GM18519 (cell line): ENCODE data around the gene DNAJB13.
"Not testable (repeated sequence)": the region's sequence is repeated elsewhere in the genome, so short reads cannot be mapped to it uniquely, and the experiment has no call there.

Experiments used
- ATAC-seq: cut with Tn5 transposase; IDR thresholded peaks from one replicate; pipeline ENCODE4 v1.9.1; 2021; ENCODE audit warnings: mild to moderate bottlenecking, moderate library complexity; ENCODE audit not compliant: unreplicated experiment, low FRiP score

The DNAJB13 gene

GRCh38 chr11:73974604-73975478 lies 24.0 kb downstream of the DNAJB13 start:
- no peak for ATAC-seq

- no peak for ATAC-seq
Measured at GRCh38 chr11:73975479-73975757, 24.6 kb downstream of the DNAJB13 start.

GRCh38 chr11:73976451-73977151 lies 25.8 kb downstream of the DNAJB13 start:
- no peak for ATAC-seq

- ATAC-seq = no peak
Measured at GRCh38 chr11:73977856-73978519, 27.2 kb downstream of the DNAJB13 start.

GRCh38 chr11:73978576-73979086 lies 27.8 kb downstream of the DNAJB13 start:
- no peak for ATAC-seq

- peak; percentile 36 for ATAC-seq
Measured at GRCh38 chr11:73980001-73980961, 29.5 kb downstream of the DNAJB13 start.

- ATAC-seq = no peak
Measured at GRCh38 chr11:73981051-73981805, 30.4 kb downstream of the DNAJB13 start.

- peak; percentile 10 for ATAC-seq
Measured at GRCh38 chr11:73982595-73982989, 31.8 kb downstream of the DNAJB13 start, which contains the start of gene UCP2. TSS of gene UCP2 (minus strand) at chr11:73982843. CDS start at chr11:73978378, 4,465 bp downstream.

GRCh38 chr11:73982990-73983740 lies 32.3 kb downstream of the DNAJB13 start:
- ATAC-seq = peak; percentile 68

GRCh38 chr11:73983741-73984538 lies 33.1 kb downstream of the DNAJB13 start:
- ATAC-seq = no peak

GRCh38 chr11:73985661-73986060 lies 34.8 kb downstream of the DNAJB13 start:
- ATAC-seq = not testable (repeated sequence)

GRCh38 chr11:73988227-73988626 lies 37.4 kb downstream of the DNAJB13 start:
- ATAC-seq = no peak

- no peak for ATAC-seq
Measured at GRCh38 chr11:73989156-73989555, 38.3 kb downstream of the DNAJB13 start.

- ATAC-seq = no peak
Measured at GRCh38 chr11:73990730-73991129, 39.9 kb downstream of the DNAJB13 start.

- ATAC-seq = no peak
Measured at GRCh38 chr11:73991471-73992006, 40.7 kb downstream of the DNAJB13 start.

- no peak for ATAC-seq
Measured at GRCh38 chr11:73995247-73995646, 44.4 kb downstream of the DNAJB13 start.

GRCh38 chr11:73995731-73996130 lies 44.9 kb downstream of the DNAJB13 start:
- no peak for ATAC-seq
